GM21723 (cell line): Measurements from ENCODE around the gene ZFP57.
"Not testable (repeated sequence)": the region's sequence is repeated elsewhere in the genome, so short reads cannot be mapped to it uniquely, and the experiment has no call there.

Source experiments
- ATAC-seq: cut with Tn5 transposase; IDR thresholded peaks from one replicate; pipeline ENCODE4 v1.9.1; 2021; ENCODE audit warnings: mild to moderate bottlenecking, moderate library complexity; ENCODE audit not compliant: unreplicated experiment

Gene ZFP57

DNA sequence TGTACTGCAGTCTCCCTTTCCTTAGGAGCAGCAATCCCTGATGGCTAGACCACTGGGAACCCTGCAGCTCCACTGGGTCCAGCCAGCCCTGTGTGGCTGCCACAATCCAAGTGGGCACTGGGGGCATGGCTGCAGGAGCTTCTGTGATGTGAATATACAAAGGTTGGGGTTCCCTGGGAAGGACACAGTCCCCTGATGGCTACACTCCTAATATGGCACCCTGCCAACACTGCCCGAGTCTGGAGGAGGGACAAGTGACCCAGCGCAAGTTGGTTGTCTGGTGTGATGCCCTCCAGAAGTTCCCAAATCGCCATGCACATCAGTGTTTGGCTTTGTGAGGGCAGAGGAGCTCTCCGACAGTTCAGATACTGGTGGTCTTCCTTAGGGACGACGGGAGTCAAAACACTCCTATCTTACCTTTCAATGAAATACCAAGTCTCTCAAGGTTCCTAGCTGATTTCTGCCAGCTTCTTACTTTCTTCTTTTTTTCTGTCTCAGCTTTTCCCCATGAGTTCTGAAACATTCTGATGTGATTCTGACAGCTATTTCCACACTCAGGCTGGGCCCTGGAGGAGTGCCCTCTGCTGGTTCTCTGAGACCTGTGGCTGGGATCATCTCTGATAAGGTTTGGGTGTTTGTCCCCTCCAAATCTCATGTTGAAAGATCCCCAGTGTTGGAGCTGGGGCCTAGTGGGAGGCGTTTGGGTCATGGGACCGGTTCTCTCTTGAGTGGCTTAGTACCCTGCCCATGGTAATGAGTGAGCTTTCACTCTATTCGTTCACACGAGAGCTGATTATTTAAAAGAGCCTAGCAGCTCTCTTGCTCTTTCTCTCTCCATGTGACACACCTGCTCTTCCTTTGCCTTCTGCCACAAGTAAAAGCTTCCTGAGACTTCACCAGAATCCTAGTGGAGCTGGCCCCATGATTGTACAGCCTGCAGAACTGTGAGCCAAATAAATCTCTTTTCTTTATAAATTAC, 15.5 kb upstream of the ZFP57 start:
- no peak for ATAC-seq

DNA sequence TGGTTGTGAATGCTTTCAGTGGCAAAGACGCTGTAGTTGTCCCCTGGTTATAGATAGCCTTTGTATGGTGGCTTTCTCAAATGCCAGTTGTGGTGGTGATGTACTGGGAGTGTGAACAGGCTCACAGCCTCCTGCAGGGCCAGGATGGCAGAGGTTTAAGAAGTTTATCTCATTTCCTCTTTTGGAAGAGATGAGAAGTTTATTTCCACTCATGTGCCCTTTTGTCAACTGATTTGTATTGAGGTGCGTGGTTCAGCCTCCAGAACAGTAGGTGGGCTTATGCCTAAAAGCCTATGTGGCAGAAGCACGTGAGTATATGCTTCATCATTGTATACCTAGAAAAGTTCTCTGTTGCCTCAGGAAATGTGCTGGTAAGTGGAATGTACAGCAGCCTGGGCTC, 13.7 kb upstream of the ZFP57 start:
- ATAC-seq, result no peak

DNA sequence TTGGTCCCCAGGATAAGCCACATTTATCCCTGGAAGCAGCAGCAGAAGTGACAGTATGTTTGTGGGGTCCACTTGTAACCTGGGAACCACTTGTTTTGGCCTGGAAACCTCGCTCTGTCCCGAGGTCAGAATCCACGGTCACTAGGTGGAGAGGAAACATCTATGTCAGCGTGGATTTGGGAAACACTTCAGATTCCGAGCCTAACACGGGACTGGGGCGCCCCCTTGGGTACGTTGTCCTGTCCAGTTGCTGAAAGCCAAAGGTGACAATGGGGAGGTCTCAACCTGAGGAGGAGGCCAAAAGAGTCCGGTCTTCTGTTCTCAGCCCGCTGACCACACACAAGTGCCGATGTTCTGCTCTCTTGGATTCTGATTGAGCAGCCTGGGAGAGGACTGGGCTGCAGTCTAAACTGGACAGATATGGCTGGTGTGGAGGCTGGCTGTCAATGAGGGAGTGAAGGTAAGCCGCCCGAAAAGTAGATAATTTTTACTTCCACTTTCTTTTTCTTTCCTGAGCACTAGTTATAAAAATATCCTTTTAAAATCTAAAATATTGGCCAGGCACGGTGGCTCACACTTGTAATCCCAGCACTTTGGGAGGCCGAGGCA, 4.9 kb upstream of the ZFP57 start:
- ATAC-seq, result no peak

DNA sequence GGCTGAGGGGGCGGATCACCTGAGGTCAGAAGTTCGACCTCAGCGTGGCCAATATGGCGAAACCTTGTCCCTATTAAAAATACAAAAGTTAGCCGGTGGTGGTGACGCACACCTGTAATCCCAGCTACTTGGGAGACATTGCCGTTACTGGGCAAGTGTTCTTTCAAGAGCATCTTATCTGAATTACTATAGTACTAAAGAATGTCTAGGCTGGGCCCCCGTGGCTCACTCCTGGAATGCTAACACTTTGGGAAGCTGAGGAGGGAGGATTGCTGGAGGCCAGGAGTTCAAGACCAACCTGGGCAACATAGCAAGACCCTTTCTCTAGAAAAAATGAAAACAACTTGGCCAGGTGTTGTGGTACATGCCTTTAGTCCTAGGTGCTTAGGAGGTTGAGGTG, 859 bp upstream of the ZFP57 start:
- ATAC-seq, result no peak

DNA sequence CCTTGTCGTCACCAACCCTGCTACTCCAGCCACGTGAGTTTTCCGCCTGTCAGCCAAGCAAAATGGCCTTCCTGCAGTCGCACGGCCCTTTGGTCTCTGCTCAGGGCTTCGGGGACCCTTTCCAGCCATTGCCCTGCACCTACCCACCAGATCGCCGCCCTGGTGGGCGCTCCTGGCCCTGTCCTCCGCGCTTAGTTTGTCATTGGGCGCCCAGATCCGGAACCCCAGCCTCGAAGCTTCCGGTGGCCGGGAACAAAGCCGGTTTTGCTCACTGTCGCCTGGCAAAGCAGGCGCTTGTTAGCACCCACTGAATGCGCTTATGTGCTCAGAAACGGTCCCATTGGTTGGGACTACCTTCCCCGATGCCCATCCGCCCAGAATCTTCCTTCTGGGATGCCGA, 536 bp downstream of the ZFP57 start:
- ATAC-seq, result no peak

DNA sequence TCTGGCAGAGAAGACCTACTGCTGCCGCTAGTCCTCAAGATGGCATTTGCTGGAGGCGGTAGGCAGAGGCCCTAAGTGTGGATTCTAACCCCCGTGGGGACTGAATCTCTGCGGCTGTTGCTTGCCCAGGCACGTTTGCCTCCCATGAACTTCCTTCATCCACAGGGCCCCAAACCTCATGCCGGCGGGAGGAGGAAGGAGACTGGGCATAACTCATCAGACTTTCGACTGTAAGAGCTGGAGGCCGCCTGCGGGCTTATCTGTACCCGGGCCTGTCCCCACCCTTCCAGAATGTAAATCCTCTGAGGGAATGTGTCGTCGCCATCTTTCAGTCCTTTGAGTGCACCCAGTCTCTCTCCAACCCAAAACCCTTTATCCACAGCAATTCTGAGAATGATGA, 990 bp downstream of the ZFP57 start:
- no peak for ATAC-seq

DNA sequence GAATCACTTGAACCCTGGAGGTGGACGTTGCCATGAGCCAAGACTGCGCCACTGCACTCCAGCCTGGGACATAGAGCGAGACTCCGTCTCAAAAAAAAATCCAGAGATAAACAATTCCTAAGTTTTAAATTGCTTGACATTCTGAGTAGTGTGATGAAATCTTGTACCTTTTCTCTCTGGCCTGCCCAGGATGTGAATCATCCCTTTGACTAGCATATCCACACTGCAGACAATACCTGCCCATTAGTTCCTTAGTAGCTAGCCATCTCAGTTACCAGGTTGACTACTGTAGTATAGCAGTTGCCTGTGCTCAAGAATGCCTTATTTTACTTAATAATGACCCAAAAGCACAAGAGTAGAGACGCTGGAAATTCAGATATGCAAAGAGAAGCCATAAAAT, 2.8 kb downstream of the ZFP57 start:
- no peak for ATAC-seq

DNA sequence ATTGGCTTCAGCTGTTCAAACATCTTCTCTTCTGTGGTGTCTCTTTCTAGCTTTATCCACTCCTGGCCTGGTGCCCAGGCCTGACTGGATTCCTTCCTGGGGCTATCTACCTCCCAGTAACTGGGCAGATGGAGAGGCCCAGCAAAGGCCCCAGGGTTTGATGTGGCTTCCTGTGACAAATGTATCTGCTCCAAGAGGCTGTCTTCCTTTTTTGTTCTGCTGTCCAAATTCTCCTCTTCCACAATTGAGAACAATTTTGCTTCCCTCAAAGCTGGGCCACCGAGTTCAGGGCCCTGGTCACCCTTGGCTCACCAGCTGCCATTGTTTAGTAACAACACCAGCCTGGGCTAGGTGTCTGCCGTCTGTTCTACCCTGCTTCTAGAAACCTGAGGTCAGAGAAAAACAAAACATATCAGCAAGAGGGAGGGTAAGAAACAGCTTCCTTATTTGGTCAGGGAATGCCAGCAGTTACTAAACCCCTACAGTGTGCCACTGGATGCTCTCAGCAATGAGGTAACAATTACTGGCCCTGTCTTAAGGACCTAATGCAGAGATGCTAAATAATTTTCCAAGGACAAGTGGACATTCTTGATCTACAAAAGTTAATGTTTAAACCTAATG, 3.9 kb downstream of the ZFP57 start:
- no peak for ATAC-seq

DNA sequence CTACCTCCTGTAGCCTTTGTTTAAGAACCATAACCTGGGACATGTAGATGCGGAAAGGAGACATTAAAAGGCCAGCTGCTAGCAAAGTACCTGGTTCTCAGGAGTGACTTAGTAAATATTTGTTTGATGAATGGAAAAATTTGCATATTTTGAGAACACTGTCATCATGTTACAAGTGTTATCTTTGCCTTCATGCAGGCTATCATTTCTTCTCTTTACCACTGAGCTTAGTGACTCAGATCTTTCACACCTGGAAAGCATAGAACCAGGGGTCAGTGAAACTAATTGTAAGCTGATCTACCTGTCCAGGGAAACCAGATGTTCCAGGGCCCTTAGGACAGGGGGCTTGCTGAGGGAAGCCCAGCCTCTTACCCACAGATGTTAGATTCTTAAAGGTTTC, 5.4 kb downstream of the ZFP57 start:
- ATAC-seq, result no peak

DNA sequence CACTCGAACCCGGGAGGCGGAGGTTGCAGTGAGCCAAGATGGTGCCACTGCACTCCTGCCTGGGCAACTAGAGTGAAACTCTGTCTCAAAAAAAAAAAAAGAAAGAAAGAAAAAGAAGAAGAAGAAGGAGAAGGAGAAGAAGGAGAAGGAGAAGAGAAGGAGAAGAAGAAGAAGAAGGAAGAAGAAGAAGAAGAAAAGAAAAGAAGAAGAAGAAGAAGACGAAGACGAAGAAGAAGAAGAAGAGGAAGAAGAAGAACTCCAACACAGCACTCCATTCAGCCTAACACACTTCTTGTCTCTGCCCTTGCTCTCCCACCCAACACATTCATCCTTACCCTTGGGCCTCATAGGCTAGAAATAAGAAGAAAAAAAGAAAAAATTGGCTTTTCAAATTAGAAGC, 6.9 kb downstream of the ZFP57 start:
- no peak for ATAC-seq

DNA sequence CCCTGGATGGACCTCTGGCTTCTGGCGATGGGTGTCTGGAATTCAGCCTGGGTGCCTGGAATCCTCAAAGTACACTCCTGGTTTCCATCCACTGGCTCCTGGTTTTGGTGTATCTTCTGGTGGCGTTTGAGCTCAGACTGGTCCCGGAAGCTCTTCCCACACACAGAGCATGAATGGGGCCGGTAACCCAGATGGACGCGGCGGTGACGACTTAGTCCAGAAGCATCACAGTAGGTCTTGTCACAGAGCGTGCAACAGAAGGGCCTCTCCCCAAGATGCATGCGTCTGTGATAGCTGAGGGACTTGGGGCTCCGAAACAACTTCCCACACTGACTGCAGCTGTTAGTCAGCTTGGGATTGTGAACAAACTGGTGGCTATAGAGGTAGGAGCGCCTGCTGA, 7.8 kb downstream of the ZFP57 start:
- ATAC-seq, result no peak

DNA sequence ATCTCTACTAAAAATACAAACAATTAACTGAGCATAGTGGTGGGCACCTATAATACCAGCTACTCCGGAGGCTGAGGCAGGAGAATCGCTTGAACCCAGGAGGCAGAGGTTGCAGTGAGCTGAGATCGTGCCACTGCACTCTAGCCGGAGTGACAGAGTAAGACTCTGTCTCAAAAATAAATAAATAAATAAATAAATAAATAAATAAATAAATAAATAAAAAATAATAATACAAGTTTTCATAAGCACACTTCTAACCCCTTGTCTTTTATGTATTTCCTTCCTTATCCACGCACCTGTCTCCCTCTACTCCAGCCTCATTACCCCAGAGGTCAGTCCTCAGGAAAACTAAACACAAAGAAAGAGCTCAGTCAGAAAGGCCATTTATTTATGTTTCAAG, 8.8 kb downstream of the ZFP57 start:
- ATAC-seq, result not testable (repeated sequence)

DNA sequence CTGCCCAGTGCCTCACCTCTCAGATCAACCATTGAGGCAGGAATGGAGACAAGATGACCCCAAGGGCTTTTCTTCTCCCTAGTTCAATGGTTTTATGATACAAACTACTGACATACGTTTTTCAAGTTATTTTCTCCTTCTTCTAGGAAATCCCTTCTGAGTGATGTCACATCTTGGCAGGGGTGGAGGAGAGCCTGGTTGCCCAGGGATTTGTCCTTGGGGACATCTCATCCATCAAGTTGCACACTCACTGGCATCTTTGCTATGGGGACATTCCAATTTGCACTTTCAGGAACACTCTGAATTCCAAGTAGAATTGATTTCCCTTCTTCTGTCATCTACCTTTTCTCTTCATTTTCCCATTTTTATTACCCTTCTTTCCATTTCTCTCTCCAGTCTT, 9.9 kb downstream of the ZFP57 start:
- ATAC-seq, result no peak

DNA sequence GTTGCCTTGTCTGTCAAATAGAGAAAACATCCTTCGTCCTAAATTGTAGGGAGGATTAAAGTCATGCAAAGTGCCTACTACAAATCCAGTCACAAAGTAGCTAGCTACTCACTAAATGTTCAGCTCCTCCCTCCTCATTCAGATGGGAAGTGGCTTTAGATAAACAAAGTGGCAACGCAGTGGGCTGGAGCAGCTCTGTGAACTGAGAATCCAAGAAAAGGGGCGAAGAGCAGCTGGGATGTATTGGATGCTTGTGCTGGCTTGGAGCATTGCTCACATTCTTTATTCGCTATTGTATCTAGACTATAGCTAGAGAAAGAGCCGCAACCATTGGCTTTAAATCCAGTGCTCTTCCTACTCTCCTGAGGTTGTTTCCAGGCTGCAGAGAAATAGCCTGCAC, 13.8 kb downstream of the ZFP57 start:
- ATAC-seq, result no peak

DNA sequence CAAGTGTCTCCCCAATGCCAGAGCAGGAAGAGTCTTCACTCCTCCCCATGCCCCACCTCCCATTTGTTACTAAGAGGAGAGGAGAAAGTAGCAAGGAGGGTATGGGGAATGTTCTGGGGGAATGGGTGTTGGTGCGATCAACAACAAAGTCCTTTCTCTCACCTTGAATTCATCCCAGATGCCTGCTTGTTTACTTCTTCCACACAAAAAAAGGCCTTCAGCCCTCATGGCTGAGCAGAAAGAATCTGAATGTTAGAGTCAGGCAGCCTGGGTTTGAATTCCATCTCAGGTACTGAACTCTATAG, 14.2 kb downstream of the ZFP57 start:
- ATAC-seq, result no peak

DNA sequence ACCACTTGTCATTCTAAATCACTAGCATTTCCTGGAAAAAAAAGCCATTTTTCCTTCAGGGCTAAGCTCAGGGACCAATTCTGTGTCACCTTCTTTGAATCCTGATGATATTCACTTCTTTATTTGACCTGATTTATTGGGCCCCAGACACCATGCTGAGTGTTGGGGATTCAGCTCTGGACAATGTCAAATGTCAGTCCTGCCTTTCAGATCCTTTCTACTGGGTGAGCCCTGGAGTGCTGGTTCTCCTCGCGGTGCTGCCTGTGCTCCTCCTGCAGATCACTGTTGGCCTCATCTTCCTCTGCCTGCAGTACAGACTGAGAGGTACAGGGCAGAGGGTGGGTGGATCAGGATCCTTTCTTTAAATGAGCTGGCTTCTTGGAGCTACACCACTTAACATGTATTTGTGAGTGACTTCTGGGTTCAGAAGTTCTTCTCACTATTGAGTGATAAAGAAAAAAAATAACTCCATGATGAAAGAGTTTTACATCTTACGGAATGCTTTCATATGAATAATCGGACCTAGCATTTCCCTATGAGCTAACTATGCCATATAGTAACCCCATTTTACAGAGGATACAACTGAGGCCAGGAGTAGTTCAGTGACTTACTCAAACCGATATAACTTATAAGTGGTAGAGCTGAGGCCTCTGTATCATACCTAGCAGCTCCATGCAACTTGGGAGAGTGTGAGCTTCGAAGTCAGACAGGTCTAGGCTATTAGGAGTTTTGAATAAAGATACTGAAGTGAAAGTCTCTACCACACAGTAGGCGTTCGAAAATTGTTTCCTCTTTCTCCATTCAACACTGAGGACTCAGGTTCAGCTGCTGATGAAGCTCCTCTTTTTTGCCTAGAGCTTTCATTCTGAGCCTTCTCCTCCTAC, 14.8 kb downstream of the ZFP57 start:
- ATAC-seq, result no peak

DNA sequence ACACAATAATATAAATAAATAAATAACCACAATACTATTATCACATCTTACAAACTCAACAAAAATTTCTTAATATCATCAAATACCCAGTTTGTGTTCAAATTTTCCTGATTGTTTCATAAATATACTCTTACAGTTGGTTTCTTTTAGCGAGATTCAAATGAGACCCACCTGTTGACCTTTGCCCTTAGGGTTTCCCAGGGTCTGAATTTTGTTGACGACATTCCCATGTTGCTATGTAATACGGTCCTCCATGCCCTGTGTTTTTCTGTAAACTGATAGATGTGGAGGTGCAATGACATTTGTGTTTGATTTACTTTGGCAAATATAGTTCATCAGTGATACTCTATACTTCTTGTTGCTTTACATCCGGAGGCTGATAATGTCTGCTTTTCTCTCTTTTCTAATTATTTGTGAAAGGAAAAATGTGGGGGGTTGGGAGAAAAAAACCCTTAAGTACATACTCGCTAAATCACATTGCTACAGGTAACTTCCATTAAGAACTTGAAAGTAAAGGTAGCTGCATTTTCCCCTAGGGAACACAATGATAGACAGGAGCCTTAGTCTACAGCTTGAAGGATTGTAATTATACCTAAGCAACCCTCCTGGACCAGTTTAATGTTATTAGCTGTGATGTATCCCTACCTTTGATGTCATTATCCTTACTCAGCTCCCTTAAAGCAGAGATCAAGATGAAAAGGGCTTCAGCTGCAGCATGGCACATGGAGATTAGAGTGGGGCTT, 17.5 kb downstream of the ZFP57 start:
- ATAC-seq, result no peak

DNA sequence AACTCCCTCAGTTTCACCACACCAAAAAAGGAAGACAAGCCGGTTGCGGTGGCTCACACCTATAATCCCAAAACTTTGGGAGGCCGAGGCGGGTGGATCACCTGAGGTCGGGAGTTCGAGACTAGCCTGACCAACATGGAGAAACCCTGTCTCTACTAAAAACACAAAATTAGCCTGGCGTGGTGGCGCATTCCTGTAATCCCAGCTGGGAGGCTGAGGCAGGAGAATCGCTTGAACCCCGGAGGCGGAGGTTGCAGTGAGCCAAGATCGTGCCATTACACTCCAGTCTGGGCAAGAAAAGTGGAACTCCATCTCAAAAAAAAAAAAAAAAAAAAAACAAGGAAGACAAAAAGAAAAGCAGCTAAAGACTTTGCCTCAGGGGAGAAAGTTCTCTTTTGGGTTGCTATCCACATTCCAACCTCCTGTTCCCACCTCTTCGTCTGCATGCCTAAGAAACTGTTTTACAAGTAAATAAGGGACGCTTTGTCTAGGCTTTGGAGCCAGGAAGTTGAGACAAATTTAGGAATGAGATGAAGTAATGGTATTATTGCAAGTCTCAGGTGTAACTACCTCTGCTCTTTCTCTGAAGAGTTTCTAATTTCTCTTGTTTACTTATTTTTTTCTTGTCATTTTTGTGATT, 19.3 kb downstream of the ZFP57 start:
- not testable (repeated sequence) for ATAC-seq

DNA sequence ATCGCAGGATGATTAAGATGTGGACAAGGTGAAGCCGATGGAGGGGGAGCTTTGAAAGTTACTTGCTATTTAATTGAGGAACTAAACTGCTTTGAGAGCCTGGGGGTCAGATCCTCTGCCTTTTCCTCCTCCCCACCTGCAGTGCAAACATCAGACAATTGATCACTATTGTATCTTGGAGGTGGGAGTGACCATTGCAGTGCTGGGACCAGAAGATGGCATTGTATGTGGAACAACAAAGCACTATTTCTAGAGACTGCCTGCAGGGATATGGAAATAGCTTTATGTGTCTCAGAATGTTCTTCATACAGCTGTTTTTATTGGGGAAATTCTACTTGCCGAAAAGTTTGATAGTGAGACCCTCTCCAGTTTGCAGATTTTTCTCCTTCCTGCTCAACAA, 19.9 kb downstream of the ZFP57 start:
- ATAC-seq, result no peak

DNA sequence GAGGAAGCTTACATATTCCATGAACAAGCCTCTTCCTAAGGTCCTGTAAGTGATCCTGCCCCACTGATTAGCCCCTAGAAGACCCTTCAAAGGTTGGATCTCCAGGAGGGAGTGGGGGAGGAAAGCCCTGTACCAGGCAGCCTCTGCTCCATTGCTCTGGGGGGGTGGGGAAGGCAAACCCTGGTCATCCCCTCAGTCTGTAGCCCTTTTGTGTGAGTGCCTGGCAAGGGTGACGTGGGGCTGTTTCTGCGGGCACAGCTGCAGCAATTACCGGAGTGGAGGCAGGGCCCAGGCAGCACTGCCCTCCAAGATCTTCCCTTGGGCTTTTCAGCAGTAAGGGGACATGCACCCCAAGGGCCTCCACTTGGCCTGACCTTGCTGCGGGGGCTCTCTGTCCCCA, 24.2 kb downstream of the ZFP57 start, which contains the start of gene MOG:
TSS of gene MOG (plus strand) at position 295 of the 400 bp plus-strand sequence. CDS start 118 bp downstream, outside the sequence.
- no peak for ATAC-seq
